ENCODE results near the gene FHOD3.

The FHOD3 gene

DNA sequence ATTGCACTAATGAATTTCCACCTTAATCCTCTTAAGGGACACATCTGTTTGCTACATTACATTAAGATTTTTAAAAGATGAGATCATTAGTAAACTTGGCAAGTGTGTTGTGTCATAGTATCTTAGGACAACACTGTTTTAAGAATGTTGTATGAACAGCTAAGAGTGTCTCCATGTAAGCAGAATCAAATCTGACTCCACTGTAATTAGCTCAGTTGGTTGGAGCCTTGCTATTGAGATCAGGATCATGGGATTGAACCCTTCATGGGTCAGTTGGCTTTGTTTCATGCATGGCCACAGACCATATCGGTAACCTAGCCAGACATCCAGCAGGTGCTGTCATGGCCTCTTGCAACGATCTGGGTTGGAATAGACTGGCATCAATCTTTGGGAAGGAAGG, 5.2 kb downstream of the FHOD3 start:
- DNase-seq (ENCODE audit: insufficient read length, low spot score) (no peak), FAIRE-seq (peak; percentile 100)
- TF ChIP-seq, protein P1, sequence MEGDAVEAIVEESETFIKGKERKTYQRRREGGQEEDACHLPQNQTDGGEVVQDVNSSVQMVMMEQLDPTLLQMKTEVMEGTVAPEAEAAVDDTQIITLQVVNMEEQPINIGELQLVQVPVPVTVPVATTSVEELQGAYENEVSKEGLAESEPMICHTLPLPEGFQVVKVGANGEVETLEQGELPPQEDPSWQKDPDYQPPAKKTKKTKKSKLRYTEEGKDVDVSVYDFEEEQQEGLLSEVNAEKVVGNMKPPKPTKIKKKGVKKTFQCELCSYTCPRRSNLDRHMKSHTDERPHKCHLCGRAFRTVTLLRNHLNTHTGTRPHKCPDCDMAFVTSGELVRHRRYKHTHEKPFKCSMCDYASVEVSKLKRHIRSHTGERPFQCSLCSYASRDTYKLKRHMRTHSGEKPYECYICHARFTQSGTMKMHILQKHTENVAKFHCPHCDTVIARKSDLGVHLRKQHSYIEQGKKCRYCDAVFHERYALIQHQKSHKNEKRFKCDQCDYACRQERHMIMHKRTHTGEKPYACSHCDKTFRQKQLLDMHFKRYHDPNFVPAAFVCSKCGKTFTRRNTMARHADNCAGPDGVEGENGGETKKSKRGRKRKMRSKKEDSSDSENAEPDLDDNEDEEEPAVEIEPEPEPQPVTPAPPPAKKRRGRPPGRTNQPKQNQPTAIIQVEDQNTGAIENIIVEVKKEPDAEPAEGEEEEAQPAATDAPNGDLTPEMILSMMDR (IDR thresholded peaks at IDR 0.05; ENCODE audit: insufficient read depth, missing control alignments): no peak

GRCh38 chr18:36303211-36303844, 5.8 kb downstream of the FHOD3 start:
- FAIRE-seq: peak; percentile 82
- DNase-seq (ENCODE audit: insufficient read length, low spot score): no peak
- TF ChIP-seq, protein P1 (IDR thresholded peaks at IDR 0.05; ENCODE audit: insufficient read depth, missing control alignments): no peak

DNA sequence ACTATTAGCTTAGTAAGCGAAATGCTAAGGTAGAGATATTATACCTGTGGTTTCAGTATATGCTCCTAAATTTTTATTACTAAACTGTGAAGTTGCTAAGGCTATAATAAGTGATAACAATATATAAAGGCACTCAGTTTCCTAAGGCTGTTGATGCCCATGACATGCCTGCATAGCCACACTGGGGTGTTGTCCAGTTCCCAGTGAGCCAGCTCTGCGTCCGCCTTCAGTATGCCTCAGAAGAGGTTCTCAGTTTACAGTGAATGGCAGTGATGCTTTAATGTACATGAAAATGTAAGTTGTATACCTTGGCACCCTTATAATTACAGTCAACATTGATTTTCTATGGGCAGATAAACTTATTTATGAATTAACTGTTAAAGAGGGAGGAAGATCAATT, 7.2 kb downstream of the FHOD3 start:
- FAIRE-seq (no peak), DNase-seq (ENCODE audit: insufficient read length, low spot score) (no peak)
- TF ChIP-seq, protein P1 (IDR thresholded peaks at IDR 0.05; ENCODE audit: insufficient read depth, missing control alignments): no peak

GRCh38 chr18:36305375-36305774, 7.9 kb downstream of the FHOD3 start:
- FAIRE-seq: peak; percentile 92
- TF ChIP-seq, protein P1 (IDR thresholded peaks at IDR 0.05; ENCODE audit: insufficient read depth, missing control alignments): no peak
- DNase-seq (ENCODE audit: insufficient read length, low spot score): no peak

DNA sequence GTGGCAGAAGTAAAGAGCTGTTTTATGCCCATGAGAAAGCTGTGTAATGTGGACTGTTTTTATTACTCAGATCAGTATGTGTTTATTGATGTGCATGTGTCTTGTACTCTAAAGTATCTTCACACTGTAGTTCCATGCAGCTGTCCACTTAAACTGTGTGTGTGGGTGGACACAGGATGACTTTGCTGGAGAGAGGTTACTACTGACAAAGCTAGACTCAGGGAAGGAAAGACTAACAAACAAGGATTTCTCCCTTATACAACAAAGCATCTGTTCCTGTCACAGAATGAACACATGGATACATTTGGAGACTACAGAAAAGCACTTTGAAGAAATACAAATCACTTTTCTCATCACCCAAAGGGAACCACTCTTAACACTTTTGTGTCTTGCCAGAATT, 10.0 kb downstream of the FHOD3 start:
- DNase-seq (ENCODE audit: insufficient read length, low spot score): no peak
- peak; percentile 93 for FAIRE-seq
- TF ChIP-seq, protein P1 (IDR thresholded peaks at IDR 0.05; ENCODE audit: insufficient read depth, missing control alignments): no peak

GRCh38 chr18:36308711-36309435, 11.4 kb downstream of the FHOD3 start:
- peak; percentile 48 for FAIRE-seq
- TF ChIP-seq, protein P1 (IDR thresholded peaks at IDR 0.05; ENCODE audit: insufficient read depth, missing control alignments): no peak

More at GRCh38 chr18:36308711-36309435, 11.4 kb downstream of the FHOD3 start:
- DNase-seq (ENCODE audit: insufficient read length, low spot score): no peak
